T-helper 2 cell (primary cell): ENCODE measurements around the gene KIF23.
"Not testable (repeated sequence)": the region's sequence is repeated elsewhere in the genome, so short reads cannot be mapped to it uniquely, and the experiment has no call there.

Experiments
- DNase-seq, 5 experiments: peaks; one replicate each; pipeline versions ENCODE4 v3.0.0 to v3.0.0-alpha.2; 2012 to 2022

The KIF23 gene

GRCh38 chr15:69435985-69436384 lies 21.8 kb downstream of the KIF23 start:
- DNase-seq: no peak

DNA sequence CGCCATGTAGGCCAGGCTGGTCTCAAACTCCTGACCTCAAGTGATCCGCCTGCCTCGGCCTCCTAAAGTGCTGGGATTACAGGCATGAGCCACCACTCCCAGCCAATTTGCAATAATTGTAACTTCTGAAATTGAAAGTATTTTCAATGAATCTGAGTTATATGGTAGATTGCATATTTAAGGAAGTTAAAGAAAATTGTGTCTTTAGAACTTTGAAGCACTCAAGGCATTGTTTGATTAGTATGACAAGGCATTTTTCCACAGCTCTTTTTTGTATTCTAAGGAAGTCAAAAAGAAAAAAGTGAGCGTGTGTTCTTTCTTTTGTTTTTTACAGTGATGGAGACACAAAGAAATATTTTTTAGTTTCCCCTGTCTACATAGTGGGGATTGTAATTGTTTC lies 22.8 kb downstream of the KIF23 start:
- no peak for DNase-seq

GRCh38 chr15:69439623-69440022 lies 25.5 kb downstream of the KIF23 start:
- no peak for DNase-seq

DNA sequence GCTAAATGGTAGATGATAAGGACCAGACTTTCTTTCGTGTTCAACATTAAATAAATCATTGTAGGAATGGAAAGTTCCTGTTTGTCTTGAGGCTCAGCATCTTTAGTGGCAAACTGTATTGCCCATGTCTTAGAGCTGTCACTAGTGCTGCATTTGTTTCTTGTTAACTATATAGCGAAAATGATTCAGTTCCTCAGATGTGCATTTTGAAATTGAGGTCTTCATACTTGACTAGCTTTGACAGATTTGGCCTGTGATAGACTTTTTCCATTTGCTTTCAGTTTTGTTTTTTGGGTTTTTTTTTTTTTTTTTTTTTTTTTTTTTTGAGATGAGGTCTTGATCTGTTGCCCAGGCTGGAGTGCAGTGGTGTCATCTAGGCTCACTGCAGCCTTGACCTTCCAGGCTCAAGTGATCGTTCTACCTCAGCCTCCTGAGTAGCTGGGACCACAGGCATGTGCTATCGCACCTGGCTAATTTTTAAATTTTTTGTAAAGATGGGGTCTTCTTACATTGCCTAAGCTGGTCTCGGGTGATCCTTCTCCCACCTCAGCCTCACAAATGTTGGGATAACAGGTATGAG lies 29.0 kb downstream of the KIF23 start:
- peak in 1 of 5 experiments; percentile 70 for DNase-seq

GRCh38 chr15:69444686-69445085 lies 30.5 kb downstream of the KIF23 start:
- DNase-seq: no peak

- no peak for DNase-seq
Measured at GRCh38 chr15:69446953-69447352, 32.8 kb downstream of the KIF23 start.

DNA sequence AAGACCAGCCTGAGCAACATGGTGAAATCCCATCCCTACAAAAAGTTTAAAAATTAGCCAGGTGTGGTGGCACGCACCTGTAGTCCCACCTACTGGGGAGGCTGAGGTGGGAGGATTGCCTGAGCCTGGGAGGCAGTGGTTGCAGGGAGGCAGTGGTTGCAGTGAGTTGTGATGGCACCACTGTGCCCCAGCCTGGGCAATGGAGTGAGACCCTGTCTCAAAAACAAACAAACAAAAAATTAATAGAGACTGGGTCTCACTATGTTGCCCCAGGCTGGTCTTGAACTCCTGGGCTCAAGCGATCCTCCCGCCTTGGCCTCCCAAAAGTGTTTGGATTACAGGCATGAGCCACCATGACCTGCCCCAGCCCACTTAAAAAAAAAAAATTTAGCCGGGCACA lies 36.1 kb downstream of the KIF23 start:
- DNase-seq: not testable (repeated sequence)

GRCh38 chr15:69450968-69451695 lies 37.0 kb downstream of the KIF23 start:
- peak in 1 of 5 experiments; percentile 59 for DNase-seq

DNA sequence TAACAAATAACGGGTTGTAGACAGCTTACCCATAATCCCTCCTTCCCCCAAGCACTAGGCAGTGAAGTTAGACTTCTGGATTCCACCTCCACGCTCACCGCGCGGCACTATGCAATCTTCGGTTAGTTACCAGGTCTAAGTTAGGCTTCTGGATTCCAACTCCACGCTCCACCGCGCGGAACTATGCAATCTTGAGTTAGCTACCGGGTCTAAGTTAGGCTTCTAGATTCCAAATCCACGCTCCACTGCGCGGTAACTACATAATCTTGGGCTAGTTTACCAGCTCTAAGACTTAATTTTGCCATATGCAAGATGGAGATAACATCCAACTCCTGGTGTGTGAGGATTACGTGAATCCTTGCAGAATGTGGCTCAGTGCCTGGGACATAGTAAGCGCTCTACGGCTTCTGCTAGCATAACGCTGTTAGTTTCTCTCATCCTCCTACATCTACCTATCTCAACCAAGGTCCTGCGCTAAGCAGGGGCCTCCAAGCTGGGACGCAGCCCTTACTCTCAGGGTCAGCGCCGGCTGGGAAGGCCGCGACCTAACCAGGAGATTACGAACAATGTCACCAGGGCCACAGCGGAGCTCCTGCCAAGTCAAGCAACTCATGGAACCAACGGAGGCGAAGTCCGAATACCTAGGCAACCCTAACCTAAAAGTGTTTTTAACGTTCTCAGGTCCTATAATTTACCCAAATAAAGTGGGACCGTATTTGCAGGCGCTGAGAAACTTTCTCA lies 38.0 kb downstream of the KIF23 start:
- peak in 1 of 5 experiments; percentile 49 for DNase-seq

DNA sequence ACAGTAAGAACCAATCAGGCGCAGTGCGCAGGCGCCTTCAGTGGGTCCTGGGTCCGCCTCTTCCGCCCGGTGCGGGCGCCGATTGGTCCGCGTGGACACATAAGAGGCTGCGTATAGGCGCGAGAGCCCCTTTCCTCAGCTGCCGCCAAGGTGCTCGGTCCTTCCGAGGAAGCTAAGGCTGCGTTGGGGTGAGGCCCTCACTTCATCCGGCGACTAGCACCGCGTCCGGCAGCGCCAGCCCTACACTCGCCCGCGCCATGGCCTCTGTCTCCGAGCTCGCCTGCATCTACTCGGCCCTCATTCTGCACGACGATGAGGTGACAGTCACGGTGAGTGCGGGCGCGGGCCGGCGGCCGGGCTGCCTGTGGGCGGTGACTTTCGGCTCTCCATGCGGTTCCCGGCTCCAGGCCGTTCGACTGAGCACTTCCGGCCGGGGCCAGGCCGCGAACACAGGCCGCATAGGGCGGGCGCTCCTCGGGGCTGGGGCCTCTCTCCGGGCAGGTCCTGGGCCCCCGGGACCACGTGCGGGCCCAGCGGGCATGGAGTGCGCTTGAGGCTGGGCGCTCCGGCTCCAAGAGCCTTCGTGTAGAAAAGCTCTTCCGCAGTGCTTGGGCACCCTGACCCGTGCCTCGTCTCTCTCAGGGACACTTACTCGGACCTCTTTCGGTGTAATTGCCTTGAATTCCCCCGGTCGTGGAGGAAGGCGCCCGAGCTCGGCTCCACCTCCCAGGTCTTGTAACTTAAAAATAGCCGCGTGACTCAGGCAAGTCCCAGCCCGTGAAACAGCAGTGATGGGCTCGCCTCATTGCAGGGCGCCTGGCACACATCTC lies 38.8 kb downstream of the KIF23 start, which contains the start of gene RPLP1:
RPLP1 (plus strand) TSS at position 127 of the 830 bp plus-strand sequence; CDS start at position 258, 131 bp downstream.
- DNase-seq: peak; percentile 91 to 96 (median 92)

DNA sequence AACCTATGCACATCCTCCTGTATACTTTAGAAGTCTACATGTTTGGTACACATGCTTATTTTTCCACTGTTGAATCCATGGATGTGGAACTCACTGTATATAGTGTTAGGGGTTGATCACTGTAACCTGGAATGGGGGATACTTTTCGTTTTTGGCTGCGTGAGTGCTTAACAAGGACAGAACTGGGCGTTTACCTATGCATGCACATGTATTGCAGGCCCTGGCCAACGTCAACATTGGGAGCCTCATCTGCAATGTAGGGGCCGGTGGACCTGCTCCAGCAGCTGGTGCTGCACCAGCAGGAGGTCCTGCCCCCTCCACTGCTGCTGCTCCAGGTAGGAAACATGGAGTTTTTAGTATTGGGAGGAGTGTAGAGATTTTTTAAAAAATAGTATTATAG lies 40.8 kb downstream of the KIF23 start:
- no peak for DNase-seq

GRCh38 chr15:69456208-69457166 lies 42.3 kb downstream of the KIF23 start:
- DNase-seq: no peak

DNA sequence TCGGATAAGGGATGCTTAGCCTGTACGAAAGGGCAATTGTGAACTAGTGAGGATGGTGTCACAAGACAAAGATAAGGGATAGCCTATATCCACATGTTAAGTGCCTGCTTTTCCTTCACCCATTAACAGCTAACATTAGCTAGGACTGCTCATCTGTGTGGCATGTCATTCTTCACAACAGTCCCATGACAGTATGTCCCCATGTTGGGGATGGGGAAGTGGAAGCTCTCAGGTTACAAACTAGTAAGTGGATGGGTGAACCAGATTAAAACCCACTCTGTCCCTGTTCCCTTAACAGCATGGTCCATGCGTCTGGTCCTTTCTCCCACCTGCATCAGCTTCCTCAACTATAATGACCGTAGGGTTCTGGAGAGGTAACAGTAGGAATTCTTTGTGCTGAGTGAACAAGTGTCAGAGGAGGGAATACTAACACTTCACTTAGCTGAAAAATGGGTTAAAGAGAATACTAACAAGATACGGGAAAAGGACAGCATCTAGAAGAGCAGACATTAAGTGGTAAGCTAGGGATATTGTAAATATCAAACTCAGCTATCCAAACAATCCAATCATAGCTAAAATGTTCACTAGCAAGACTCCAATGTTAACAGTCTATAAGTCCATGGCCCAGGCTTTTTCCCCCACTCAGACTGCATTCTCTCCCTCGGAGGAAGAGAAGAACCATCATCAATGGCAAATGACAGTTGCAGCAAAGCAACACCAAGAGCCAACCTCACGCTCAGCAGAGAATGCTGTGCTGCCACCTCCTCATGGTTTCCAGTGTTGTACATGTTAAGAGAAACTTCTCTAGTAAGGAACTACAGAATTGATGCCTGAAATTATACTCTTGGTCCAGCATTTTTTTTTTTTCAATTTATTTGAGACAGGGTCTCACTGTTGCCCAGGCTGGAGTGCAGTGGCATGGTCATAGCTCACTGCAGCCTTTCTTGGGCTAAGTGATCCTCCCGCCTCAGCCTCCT lies 43.4 kb downstream of the KIF23 start:
- DNase-seq: no peak

- no peak for DNase-seq
Measured at GRCh38 chr15:69459066-69459465, 44.9 kb downstream of the KIF23 start.

DNA sequence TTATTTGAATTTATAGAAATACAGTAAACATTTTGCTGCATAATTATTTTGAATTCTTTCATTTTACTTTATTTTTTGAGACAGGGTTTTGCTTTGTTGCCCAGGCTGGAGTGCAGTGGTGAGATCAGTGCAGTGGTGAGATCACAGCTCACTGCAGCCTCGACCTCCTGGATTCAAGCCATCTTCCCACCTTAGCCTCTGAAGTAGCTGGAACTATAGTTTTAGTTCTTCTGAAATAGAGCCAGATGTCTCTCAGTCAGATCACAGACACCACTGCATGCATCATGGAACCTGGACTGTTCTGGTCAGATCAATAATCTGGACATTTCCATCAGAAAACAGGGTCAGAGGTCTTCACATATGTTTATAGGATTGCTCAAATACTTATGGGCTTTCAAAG lies 46.3 kb downstream of the KIF23 start:
- no peak for DNase-seq

GRCh38 chr15:69462030-69462492 lies 47.9 kb downstream of the KIF23 start:
- DNase-seq: no peak

- DNase-seq: peak; percentile 79 to 89 (median 86)
Measured at GRCh38 chr15:69462493-69463181, 48.5 kb downstream of the KIF23 start.

- no peak for DNase-seq
Measured at GRCh38 chr15:69463182-69463756, 49.1 kb downstream of the KIF23 start.

GRCh38 chr15:69465253-69465652 lies 51.1 kb downstream of the KIF23 start:
- DNase-seq: no peak
